ENCODE results near the gene VWA8.

VWA8 gene

GRCh38 chr13:41520660-41521630 lies 440.0 kb downstream of the VWA8 start:
- DNase-seq (ENCODE audit: low read depth in 2 of 2): no peak

GRCh38 chr13:41520016-41520659 lies 440.8 kb downstream of the VWA8 start:
- DNase-seq (ENCODE audit: low read depth in 2 of 2): no peak

All from stimulated activated CD4-positive, alpha-beta T cell treated with anti-CD3 and anti-CD28 coated beads, Interleukin-12 subunit alpha, Interleukin-12 subunit beta, amount 100 ng/mL, for 24 hours (primary cell).